Upper lobe of left lung (tissue), 4 donors: ENCODE data around the gene GPR176.

Experiments
- CTCF ChIP-seq, 6 experiments: fragments of 450-650 bp in 4 of 6; fragments of 200-600 bp in 2 of 6; sonication (generic) in 2 of 6; IDR thresholded peaks; one replicate each; pipeline ENCODE4 v1.5.1; 2016 to 2019; ENCODE audit warnings: antibody characterized with exemption in 6 of 6
- EP300 ChIP-seq, 4 donors: sonication (generic); formaldehyde crosslinking; IDR thresholded peaks; one replicate each; pipeline ENCODE4 v1.5.1; 2017; ENCODE audit warnings: antibody characterized with exemption in 4 of 4, control low read depth in 2 of 4
- POLR2A ChIP-seq, 4 donors: fragments of 450-650 bp; IDR thresholded peaks; one replicate each; pipeline ENCODE4 v1.5.1; 2016 to 2017; ENCODE audit warnings: antibody characterized with exemption in 4 of 4, mild to moderate bottlenecking in 2 of 4
- POLR2AphosphoS5 ChIP-seq, 2 donors: sonication (generic); formaldehyde crosslinking; IDR thresholded peaks; one replicate each; pipeline ENCODE4 v1.5.1; 2017; ENCODE audit warnings: antibody characterized with exemption in 2 of 2

DNA sequence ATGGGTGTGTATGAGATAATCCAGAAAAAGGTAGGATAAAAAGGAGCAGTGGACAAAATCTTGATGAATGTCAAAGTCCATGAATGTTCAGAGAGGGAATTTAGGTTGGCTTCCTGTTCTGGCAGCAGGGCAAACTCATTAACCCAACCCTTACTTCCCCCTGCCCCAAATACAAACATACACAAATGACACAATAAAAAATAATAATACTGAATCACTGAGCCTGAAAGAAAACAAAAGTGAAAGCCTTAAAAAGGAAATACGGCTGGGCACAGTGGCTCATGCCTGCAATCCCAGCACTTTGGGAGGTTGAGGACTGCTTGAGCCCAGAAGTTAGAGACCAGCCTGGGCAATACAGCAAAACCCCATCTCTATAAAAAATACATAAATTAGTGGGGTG lies 62.9 kb downstream of the GPR176 start:
- TF ChIP-seq CTCF (IDR thresholded peaks at IDR 0.05) (no peak), POLR2A (IDR thresholded peaks at IDR 0.05) (no peak), POLR2AphosphoS5 (IDR thresholded peaks at IDR 0.05) (no peak), EP300 (IDR thresholded peaks at IDR 0.05) (no peak)
